Fibroblast of lung (primary cell): ENCODE data around the gene AGBL1.

Experiments
- CTCF ChIP-seq, 2 donors: IDR thresholded peaks in 1 of 2; conservative IDR thresholded peaks in 1 of 2; 1 replicate in 1 of 2; 2 replicates in 1 of 2; pipeline ENCODE4 v1.5.1; 2011 to 2012; ENCODE audit warnings: low read length in 2 of 2, control low read depth in 1 of 2, inconsistent platforms in 1 of 2, low read depth in 1 of 2, mild to moderate bottlenecking in 1 of 2
- EZH2 ChIP-seq: IDR thresholded peaks from 2 replicates; pipeline ENCODE4 v1.5.1; 2012; ENCODE audit warnings: low read length, control low read depth, mild to moderate bottlenecking; ENCODE audit errors: missing control alignments

GRCh38 chr15:86634146-86634545, 554.5 kb downstream of the AGBL1 start:
- no peak for TF ChIP-seq CTCF (conservative IDR thresholded peaks at IDR 0.05 in 1 of 2, IDR thresholded peaks at IDR 0.05 in 1 of 2; ENCODE audit: low read depth in 1 of 2, low read length in 2 of 2)
- TF ChIP-seq EZH2, result no peak
